Activated naive CD4-positive, alpha-beta T cell treated with Interleukin-2 at 50 U/mL for 16 hours (primary cell): ENCODE results near the gene HYCC1.
"Not testable (repeated sequence)": the region's sequence is repeated elsewhere in the genome, so short reads cannot be mapped to it uniquely, and the experiment has no call there.

ENCODE experiments used
- DNase-seq: peaks from one replicate; pipeline ENCODE4 v3.0.0-alpha.2; 2020

HYCC1 gene

GRCh38 chr7:23013715-23014649 lies at the start of gene HYCC1:
Gene HYCC1, minus strand, starts transcription at chr7:23014130. Its CDS starts 23,019 bp downstream, at chr7:22991111.
- peak; percentile 99 for DNase-seq

- no peak for DNase-seq
Measured at GRCh38 chr7:23062452-23062851, 48.5 kb upstream of the HYCC1 start.

GRCh38 chr7:23061327-23061726 lies 47.4 kb upstream of the HYCC1 start:
- DNase-seq, result no peak

GRCh38 chr7:23058408-23059096 lies 44.6 kb upstream of the HYCC1 start:
- no peak for DNase-seq

- DNase-seq, result peak; percentile 56
Measured at GRCh38 chr7:23055582-23056178, 41.8 kb upstream of the HYCC1 start.

GRCh38 chr7:23051124-23051485 lies 37.2 kb upstream of the HYCC1 start:
- peak; percentile 12 for DNase-seq

GRCh38 chr7:23046336-23046735 lies 32.4 kb upstream of the HYCC1 start:
- not testable (repeated sequence) for DNase-seq

- not testable (repeated sequence) for DNase-seq
Measured at GRCh38 chr7:23045086-23045485, 31.2 kb upstream of the HYCC1 start.

- DNase-seq, result no peak
Measured at GRCh38 chr7:23044581-23044980, 30.7 kb upstream of the HYCC1 start.

GRCh38 chr7:23043441-23043840 lies 29.5 kb upstream of the HYCC1 start:
- DNase-seq, result no peak

GRCh38 chr7:23039674-23040073 lies 25.7 kb upstream of the HYCC1 start:
- DNase-seq, result not testable (repeated sequence)

GRCh38 chr7:23035542-23036371 lies 21.8 kb upstream of the HYCC1 start:
- not testable (repeated sequence) for DNase-seq

GRCh38 chr7:23027261-23027660 lies 13.3 kb upstream of the HYCC1 start:
- DNase-seq, result no peak

GRCh38 chr7:23026164-23026563 lies 12.2 kb upstream of the HYCC1 start:
- DNase-seq, result no peak

GRCh38 chr7:23024454-23024853 lies 10.5 kb upstream of the HYCC1 start:
- DNase-seq, result no peak

- no peak for DNase-seq
Measured at GRCh38 chr7:23022851-23023250, 8.9 kb upstream of the HYCC1 start.

- DNase-seq, result no peak
Measured at GRCh38 chr7:23022258-23022769, 8.4 kb upstream of the HYCC1 start.

GRCh38 chr7:23021596-23021995 lies 7.7 kb upstream of the HYCC1 start:
- no peak for DNase-seq

GRCh38 chr7:23020742-23021401 lies 6.9 kb upstream of the HYCC1 start:
- DNase-seq, result peak; percentile 7

- DNase-seq, result no peak
Measured at GRCh38 chr7:23018750-23019149, 4.8 kb upstream of the HYCC1 start.

GRCh38 chr7:23017309-23017708 lies 3.4 kb upstream of the HYCC1 start:
- DNase-seq, result no peak
